ENCODE results near the gene CFAP61. TPM values are rescaled to one million over a fixed set of nuclear protein-coding genes. Genes with fewer than 3 reads are reported as not detected.
"Not testable (repeated sequence)": the region's sequence is repeated elsewhere in the genome, so short reads cannot be mapped to it uniquely, and the experiment has no call there.

Gene CFAP61
- total RNA-seq, 2 experiments from 2014 or later = not detected

DNA sequence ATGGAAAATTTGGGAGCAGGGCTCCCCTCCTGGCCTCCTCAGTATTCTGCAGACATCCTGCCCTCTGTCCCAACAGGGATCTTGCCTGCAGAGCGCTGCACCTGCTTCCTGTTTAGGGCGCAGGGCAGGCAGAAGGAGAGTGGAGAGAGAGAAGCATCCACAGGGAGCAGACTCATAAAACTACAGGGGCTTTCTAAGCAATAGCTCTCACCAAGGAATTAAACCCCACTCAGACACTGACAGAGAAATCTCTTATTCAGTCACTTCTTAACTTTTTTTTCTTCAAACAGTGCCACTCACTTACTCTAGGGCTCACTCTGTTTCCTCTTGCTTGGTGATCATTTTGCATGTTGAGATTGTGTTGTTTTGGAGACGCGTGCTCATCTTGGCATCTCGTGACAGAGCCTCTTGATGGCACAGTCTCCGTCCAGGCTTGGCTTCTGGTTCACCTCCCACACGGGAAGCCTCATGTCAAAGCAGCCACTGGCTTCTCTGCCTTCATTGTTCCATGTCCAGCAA lies 162.5 kb downstream of the CFAP61 start:
- Mint-ChIP-seq H3K36me3 (ENCODE audit: low read depth) (no peaks in the 10 kb centered on the region), H3K27me3 (peaks cover 9% of the 10 kb centered on the region), H3K4me3 (no peak overlapping the region), H3K4me1 (ENCODE audit: low read depth) (no peaks in the 10 kb centered on the region), H3K9me3 (no peaks in the 10 kb centered on the region), H3K27ac (no peak overlapping the region)
- CTCF ChIA-PET = no interaction called here
- intact Hi-C loops (cut with micrococcal nuclease) = no loop called here
- POLR2A ChIA-PET = no interaction called here
- DNase-seq = no peak
- TF ChIP-seq CTCF (IDR thresholded peaks at IDR 0.05) = no peak
- no peak for ATAC-seq

DNA sequence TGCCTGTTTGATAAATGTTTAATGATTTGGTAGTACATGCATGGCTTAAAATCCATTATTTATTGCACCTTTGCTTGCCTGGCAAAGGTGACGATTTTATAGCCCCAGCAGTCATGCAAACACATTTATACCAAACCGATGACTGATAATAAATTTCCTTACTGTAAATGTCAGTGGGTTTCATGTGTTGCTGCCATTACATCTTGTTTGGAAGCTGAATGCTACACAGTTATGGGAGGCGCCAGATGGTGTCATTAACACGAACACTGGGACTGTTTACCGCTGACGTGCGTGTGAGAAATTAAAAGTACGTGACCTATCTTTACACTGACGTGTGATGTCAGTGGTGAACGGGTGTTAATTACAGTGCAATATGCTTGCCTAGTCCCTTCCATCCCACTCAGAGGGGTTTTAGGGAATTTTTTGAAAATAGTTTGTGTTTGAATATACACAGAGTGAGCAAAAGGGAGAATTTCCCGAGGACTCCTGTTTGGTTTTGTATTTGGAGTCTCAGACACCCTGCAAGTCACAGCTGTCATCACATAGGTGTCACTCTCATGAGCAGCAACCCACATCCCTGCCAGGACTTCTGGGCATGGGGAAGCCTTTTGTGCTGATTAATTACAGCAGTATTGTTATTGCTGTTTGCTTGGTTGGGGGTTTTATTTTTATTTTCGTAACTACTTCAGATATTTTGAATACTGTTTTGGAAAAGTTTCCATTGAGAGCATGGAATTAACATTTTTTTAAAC lies 163.8 kb downstream of the CFAP61 start:
- intact Hi-C loops (cut with micrococcal nuclease) = no loop called here
- Mint-ChIP-seq H3K36me3 (ENCODE audit: low read depth) (no peaks in the 10 kb centered on the region), H3K4me1 (ENCODE audit: low read depth) (no peaks in the 10 kb centered on the region), H3K9me3 (no peaks in the 10 kb centered on the region), H3K4me3 (no peak overlapping the region), H3K27ac (no peak overlapping the region), H3K27me3 (peaks cover 11% of the 10 kb centered on the region)
- no peak for ATAC-seq
- no peak for DNase-seq
- no peak for TF ChIP-seq CTCF (IDR thresholded peaks at IDR 0.05)
- ChIA-PET POLR2A (no interaction called here), CTCF (no interaction called here)

DNA sequence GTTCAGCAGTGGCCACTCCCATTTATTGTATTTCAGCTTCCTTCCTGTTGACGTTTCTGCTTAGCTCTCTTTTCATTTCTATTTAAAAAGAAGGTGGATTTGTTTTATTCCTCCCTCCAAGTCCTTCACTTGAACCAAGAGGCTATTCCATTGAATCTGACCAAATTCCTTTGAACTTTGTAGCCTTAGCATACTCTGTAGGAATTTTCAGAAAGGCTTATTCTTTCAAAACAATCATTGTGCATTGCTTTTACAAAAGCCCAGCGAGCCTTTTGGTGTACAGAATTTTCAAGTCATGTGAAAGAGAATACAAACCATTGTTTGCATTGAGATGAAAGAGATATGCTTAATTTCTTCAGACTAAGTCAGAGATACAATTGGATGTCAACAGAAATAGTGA lies 164.6 kb downstream of the CFAP61 start:
- POLR2A ChIA-PET = no interaction called here
- intact Hi-C loops (cut with micrococcal nuclease) = no loop called here
- Mint-ChIP-seq H3K36me3 (ENCODE audit: low read depth) (no peaks in the 10 kb centered on the region), H3K9me3 (no peaks in the 10 kb centered on the region), H3K27ac (no peak overlapping the region), H3K4me3 (no peak overlapping the region), H3K4me1 (ENCODE audit: low read depth) (no peaks in the 10 kb centered on the region), H3K27me3 (peaks cover 11% of the 10 kb centered on the region)
- ATAC-seq (no peak), DNase-seq (no peak)
- CTCF ChIA-PET = no interaction called here
- TF ChIP-seq CTCF (IDR thresholded peaks at IDR 0.05) = no peak

DNA sequence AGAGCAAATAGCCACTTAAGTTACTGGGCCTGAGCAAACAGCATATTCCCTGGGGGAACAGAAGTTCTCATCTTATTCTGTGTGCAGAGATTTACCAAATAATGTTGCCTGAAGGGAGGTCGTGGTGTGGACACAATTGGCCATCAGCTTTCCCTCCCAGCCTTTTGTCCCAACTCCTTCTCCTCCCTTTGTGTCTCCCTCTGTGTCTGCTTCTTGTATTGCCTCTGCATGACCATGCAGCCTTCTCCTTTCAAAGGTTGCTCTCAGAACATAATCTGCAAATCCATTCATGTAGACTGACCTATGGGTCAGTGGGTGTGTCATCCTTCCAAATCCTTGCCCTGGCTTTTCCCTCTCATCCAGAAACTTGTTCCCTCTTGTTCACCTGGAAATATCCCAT lies 165.3 kb downstream of the CFAP61 start:
- ChIA-PET CTCF (interaction anchor here (1.6 kb wide), 1 partner anchor 19 kb away, joined by 6 read pairs; no protein-coding TSS in a partner anchor), POLR2A (no interaction called here)
- ATAC-seq (no peak), DNase-seq (no peak)
- Mint-ChIP-seq H3K27me3 (peaks cover 11% of the 10 kb centered on the region), H3K27ac (no peak overlapping the region), H3K4me3 (no peak overlapping the region), H3K4me1 (ENCODE audit: low read depth) (no peaks in the 10 kb centered on the region), H3K9me3 (no peaks in the 10 kb centered on the region), H3K36me3 (ENCODE audit: low read depth) (no peaks in the 10 kb centered on the region)
- TF ChIP-seq CTCF (IDR thresholded peaks at IDR 0.05) = no peak
- intact Hi-C loops (cut with micrococcal nuclease) = no loop called here

GRCh38 chr20:20218106-20218505 lies 165.8 kb downstream of the CFAP61 start:
- H3K27me3 Mint-ChIP-seq; POLR2A ChIA-PET; ATAC-seq; H3K4me1 Mint-ChIP-seq (ENCODE audit: low read depth); DNase-seq; H3K4me3 Mint-ChIP-seq; H3K27ac Mint-ChIP-seq; H3K36me3 Mint-ChIP-seq (ENCODE audit: low read depth); H3K9me3 Mint-ChIP-seq; intact Hi-C loops (cut with micrococcal nuclease): not testable (repeated sequence)
- CTCF ChIA-PET = interaction anchor here (1.6 kb wide), 1 partner anchor 19 kb away, joined by 6 read pairs; no protein-coding TSS in a partner anchor

All from activated CD8-positive, alpha-beta T cell treated with anti-CD3 and anti-CD28 coated beads for 36 hours (primary cell).